AG09319 (cell line): ENCODE data around the gene HRH1.

Experiments used
- DNase-seq: peaks from one replicate; pipeline ENCODE4 v3.0.0-alpha.2; 2010; ENCODE audit warnings: low read depth; ENCODE audit errors: extremely low read depth
- CTCF ChIP-seq: IDR thresholded peaks from 2 replicates; pipeline ENCODE4 v1.5.1; 2011; ENCODE audit warnings: low read depth, mild to moderate bottlenecking, inconsistent platforms, low read length, moderate library complexity

HRH1 gene

GRCh38 chr3:11134794-11135193 lies 19.5 kb upstream of the HRH1 start:
- DNase-seq, result no peak
- no peak for TF ChIP-seq CTCF

GRCh38 chr3:11136116-11136515 lies 18.2 kb upstream of the HRH1 start:
- TF ChIP-seq CTCF, result no peak
- DNase-seq, result no peak

- DNase-seq, result peak; percentile 97
- TF ChIP-seq CTCF, result no peak
Observed at GRCh38 chr3:11136830-11137626, 17.3 kb upstream of the HRH1 start.

GRCh38 chr3:11137627-11137959 lies 16.7 kb upstream of the HRH1 start:
- no peak for TF ChIP-seq CTCF
- DNase-seq, result no peak

GRCh38 chr3:11138371-11138770 lies 15.9 kb upstream of the HRH1 start:
- no peak for TF ChIP-seq CTCF
- DNase-seq, result no peak

GRCh38 chr3:11140030-11140712 lies 14.1 kb upstream of the HRH1 start:
- TF ChIP-seq CTCF, result no peak
- DNase-seq, result no peak

GRCh38 chr3:11140713-11141104 lies 13.6 kb upstream of the HRH1 start:
- no peak for TF ChIP-seq CTCF
- DNase-seq, result no peak
